Adrenal gland (tissue), 12 donors: ENCODE data around the gene SYDE1. TPM values are rescaled to one million over a fixed set of nuclear protein-coding genes. Genes with fewer than 3 reads are reported as not detected.

Experiments used
- DNase-seq, 7 donors: peaks; one replicate each; pipeline ENCODE4 v3.0.0-alpha.2; 2019 to 2020
- H3K27ac ChIP-seq, 5 donors: fragments of 200-600 bp; sonication (generic) in 4 of 5; 1 replicate in 3 of 5; 2 replicates in 2 of 5; pipeline versions ENCODE4 v1.5.1 to v1.8.0; 2016 to 2020; ENCODE audit warnings: mild to moderate bottlenecking in 1 of 5
- H3K27me3 ChIP-seq: fragments of 200-600 bp; 2 replicates; pipeline ENCODE4 v1.8.0; 2021
- H3K36me3 ChIP-seq, 2 donors: fragments of 200-600 bp; replicated peaks in 1 of 2; 1 replicate in 1 of 2; 2 replicates in 1 of 2; pipeline versions ENCODE4 v1.5.1 to v1.8.0; 2018 to 2022
- H3K4me1 ChIP-seq, 2 donors: fragments of 200-600 bp; replicated peaks in 1 of 2; 1 replicate in 1 of 2; 2 replicates in 1 of 2; pipeline versions ENCODE4 v1.5.1 to v1.8.0; 2018 to 2021
- H3K4me3 ChIP-seq, 4 donors: fragments of 200-600 bp; sonication (generic) in 3 of 4; one replicate each; pipeline ENCODE4 v1.5.1; 2016 to 2018
- H3K9me3 ChIP-seq, 3 donors: fragments of 200-600 bp; sonication (generic) in 1 of 3; replicated peaks in 1 of 3; 1 replicate in 2 of 3; 2 replicates in 1 of 3; pipeline versions ENCODE4 v1.5.1 to v1.8.0; 2016 to 2021
- CTCF ChIP-seq, 6 experiments: fragments of 450-650 bp in 4 of 6; fragments of 200-600 bp in 2 of 6; sonication (generic) in 1 of 6; IDR thresholded peaks; 1 replicate in 5 of 6; 2 replicates in 1 of 6; pipeline versions ENCODE4 v1.5.1 to v1.8.0; 2016 to 2021; ENCODE audit warnings: antibody characterized with exemption in 6 of 6, mild to moderate bottlenecking in 2 of 6, moderate library complexity in 1 of 6
- POLR2A ChIP-seq, 2 donors: fragments of 450-650 bp; IDR thresholded peaks; one replicate each; pipeline ENCODE4 v1.6.1; 2017; ENCODE audit warnings: antibody characterized with exemption in 2 of 2, mild to moderate bottlenecking in 2 of 2, moderate library complexity in 1 of 2
- WGBS, 4 donors: extraction: QIAGEN DNeasy Blood & Tissue Kit in 2 of 4; methylation state at CpG; one replicate each; pipeline versions ENCODE4 v1.1.5 to v1.1.7; 2013 to 2017; 5-methylcytosine and 5-hydroxymethylcytosine counted together
- intact Hi-C, 2 donors: fragments of 100-400 bp; cut with DNase I; formaldehyde crosslinking; loops; one replicate each; pipeline versions ENCODE4 v1.14.1 to v1.15.0; 2022 to 2023
- polyA plus RNA-seq, 3 donors: library from polyadenylated mRNA; stranded (reverse); fragments of 200-250 nt in 2 of 3; fragments of 350-450 nt in 1 of 3; fragmentation: Illumina TruSeq in 1 of 3; extraction: RNeasy Lipid Tissue Mini Kit (QIAGEN cat#74804) in 1 of 3; gene quantifications; one replicate each; pipeline ENCODE4 v1.2.3, GENCODE V29; 2013 to 2014
- small RNA-seq, 2 donors: library from RNA; depleted of rRNA; stranded (forward); fragments of <200 nt; gene quantifications; one replicate each; pipeline ENCODE3, GENCODE V24; 2016
- total RNA-seq, 9 donors: library from RNA; depleted of rRNA in 4 of 9; stranded (reverse); fragments of >200 nt in 4 of 9; fragments of 120-200 nt in 1 of 9; fragmentation: NEBNext Ultra II Directional in 1 of 9; extraction: Animal tissue kit (Norgen Biotek cat#: 25700) in 1 of 9; gene quantifications; one replicate each; pipeline versions ENCODE4 v1.1.0 to v1.2.4, GENCODE V29; 2013 to 2023
- donor health status: healthy with polysubstance abuse.
- donor health status: Bipolar disorder and iron deficiency.
- donor health status: DM: yes; HTN: yes; CAD: no.
- donor health status: DM: no; HTN: no; CAD: no.
- donor health status: DM: no; HTN: no; CAD: no.
- donor health status: DM: yes; HTN: yes; CAD: no.

Gene SYDE1
- total and polyA plus RNA-seq, 12 donors = 2.5 to 45.1 (median 28.7) TPM

GRCh38 chr19:15159251-15159650 is 52.0 kb downstream of the SYDE1 start:
- WGBS, 4 donors = 57 to 65% (median 59%) methylated on average over 3 of the region's 3 CpGs
- TF ChIP-seq CTCF (IDR thresholded peaks at IDR 0.05) = no peak
- TF ChIP-seq POLR2A (IDR thresholded peaks at IDR 0.05) = no peak
- no peaks in the 10 kb centered on the region for H3K27me3 ChIP-seq
- H3K4me1 ChIP-seq = no peaks in the 10 kb centered on the region
- no peaks in the 10 kb centered on the region for H3K9me3 ChIP-seq
- H3K36me3 ChIP-seq = no peaks in the 10 kb centered on the region
- intact Hi-C loops = no loop called here
- no peak overlapping the region for H3K4me3 ChIP-seq
- no peak overlapping the region for H3K27ac ChIP-seq
- no peak for DNase-seq

DNA sequence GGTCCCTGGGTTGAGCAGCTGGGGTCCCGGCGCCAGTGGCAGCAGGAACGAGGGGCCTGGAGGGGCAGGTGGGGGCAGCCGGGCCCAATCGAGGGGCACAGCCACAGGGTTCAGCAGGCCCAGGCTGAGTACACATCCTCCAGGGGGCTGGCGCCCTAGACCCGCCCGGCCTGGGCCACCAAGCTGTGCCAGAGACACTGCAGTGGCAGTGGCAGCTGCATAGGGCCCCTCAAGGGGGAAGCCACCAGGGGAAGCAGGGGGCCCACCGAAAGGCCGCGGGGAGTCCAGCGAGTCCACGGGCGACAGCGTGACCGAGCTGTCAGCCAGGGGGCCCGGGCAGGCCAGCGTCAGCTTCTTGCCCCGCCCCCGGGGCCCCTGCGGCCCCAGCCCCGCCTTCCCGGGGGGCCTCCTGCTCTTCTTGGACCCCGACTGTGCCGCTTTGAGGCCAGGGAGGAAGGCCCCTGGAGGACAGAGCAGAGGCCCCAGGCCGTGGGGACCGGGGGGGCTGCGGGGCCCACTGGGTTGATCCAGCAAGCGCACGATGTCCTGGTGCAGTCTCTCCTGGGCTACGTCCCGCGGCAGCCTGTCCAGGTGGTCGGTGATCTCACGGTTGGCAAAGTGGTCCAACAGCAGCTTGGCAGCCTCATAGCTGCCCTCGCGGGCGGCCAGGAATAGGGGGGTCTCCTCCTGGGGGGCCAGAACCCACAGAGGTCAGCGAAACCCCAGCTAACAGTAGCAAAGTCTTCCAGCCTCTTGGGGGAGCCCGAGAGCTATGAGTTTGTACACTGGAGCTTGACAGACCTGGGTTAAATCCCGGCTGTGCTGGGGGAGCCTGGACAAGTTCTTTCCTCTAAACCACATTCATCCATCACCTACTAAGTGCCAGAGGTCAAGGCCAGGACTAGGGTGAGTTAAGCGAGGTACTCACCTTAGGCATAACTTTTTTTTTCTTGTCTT is 54.1 kb downstream of the SYDE1 start:
- H3K27ac ChIP-seq = no peak overlapping the region
- intact Hi-C loops = no loop called here
- WGBS, 4 donors = 78 to 93% (median 90%) methylated on average over 5 to 42 of the region's 42 CpGs
- H3K27me3 ChIP-seq = no peaks in the 10 kb centered on the region
- H3K4me1 ChIP-seq = no peaks in the 10 kb centered on the region
- DNase-seq = peak in 1 of 7 donors; percentile 17
- H3K36me3 ChIP-seq = no peaks in the 10 kb centered on the region
- TF ChIP-seq POLR2A (IDR thresholded peaks at IDR 0.05) = no peak
- TF ChIP-seq CTCF (IDR thresholded peaks at IDR 0.05) = peak in 2 of 6 experiments; percentile 5 to 19
- H3K9me3 ChIP-seq = peaks cover 0 to 7% (median 0%) of the 10 kb centered on the region in 3 donors
- no peak overlapping the region for H3K4me3 ChIP-seq

Small RNAs within 50 kb of the gene (small RNA-seq; reads per million reads assigned to genes)
- gene RNU6-782P = 0 reads per million in 2 donors

Other genes starting within 250 kb of the SYDE1 start
- gene OR7A17, start 221.3 kb upstream of the SYDE1 start, total RNA-seq = not detected
- gene OR7A17, start 221.3 kb upstream of the SYDE1 start, polyA plus RNA-seq = not detected
- gene OR7C2, start 165.9 kb upstream of the SYDE1 start, total RNA-seq = not detected
- not detected for gene OR7C2, start 165.9 kb upstream of the SYDE1 start, polyA plus RNA-seq
- under 1 TPM in 1 of 9 donors, not detected in 8; 0.11 TPM for gene SLC1A6, start 127.5 kb upstream of the SYDE1 start, total RNA-seq
- not detected for gene SLC1A6, start 127.5 kb upstream of the SYDE1 start, polyA plus RNA-seq
- gene CASP14, start 57.9 kb upstream of the SYDE1 start, total RNA-seq = not detected
- not detected for gene CASP14, start 57.9 kb upstream of the SYDE1 start, polyA plus RNA-seq
- gene OR1I1, start 25.2 kb upstream of the SYDE1 start, total RNA-seq = not detected
- not detected for gene OR1I1, start 25.2 kb upstream of the SYDE1 start, polyA plus RNA-seq
- gene NOTCH3, start 93.6 kb downstream of the SYDE1 start, total RNA-seq = 10 to 100 TPM in 7 of 9 donors, 1 to 10 TPM in 2; 4.4 to 39.3 (median 16.3) TPM
- 1 to 10 TPM; 3.7 to 8.9 (median 6.2) TPM for gene NOTCH3, start 93.6 kb downstream of the SYDE1 start, polyA plus RNA-seq
- gene EPHX3, start 125.0 kb downstream of the SYDE1 start, total RNA-seq = 1 to 10 TPM in 1 of 9 donors, under 1 TPM in 6, not detected in 2; 0.33 to 7.5 (median 0.55) TPM
- gene EPHX3, start 125.0 kb downstream of the SYDE1 start, polyA plus RNA-seq = under 1 TPM; 0.24 to 0.44 (median 0.31) TPM
- gene BRD4, start 225.1 kb downstream of the SYDE1 start, total RNA-seq = 100 to 1,000 TPM in 2 of 9 donors, 10 to 100 TPM in 7; 10.1 to 109 (median 40.6) TPM
- 10 to 100 TPM; 24.5 to 58.6 (median 26.7) TPM for gene BRD4, start 225.1 kb downstream of the SYDE1 start, polyA plus RNA-seq